IMR-90 (cell line): ENCODE data around the gene GYPB. TPM values are rescaled to one million over a fixed set of nuclear protein-coding genes. Genes with fewer than 3 reads are reported as not detected.
A peak's percentile ranks its signal among the peaks of the same experiment; 100 is the strongest.
"Not testable (repeated sequence)": the region's sequence is repeated elsewhere in the genome, so short reads cannot be mapped to it uniquely, and the experiment has no call there.

ENCODE experiments used
- ATAC-seq: fragments of 200-7000 bp; cut with Tn5 transposase; 2 replicates; pipeline ENCODE4 v1.9.1; 2020; ENCODE audit warnings: low read depth, mild to moderate bottlenecking, moderate library complexity
- BruUV-seq: library from RNA; stranded (reverse); fragments of 400-500 nt; replicated peaks from 2 replicates; lab custom pipeline; 2021; lab: Mats Ljungman, UMichigan
- CTCF ChIA-PET: fragments of 300-600 bp; formaldehyde crosslinking; extraction: SDS; loops from one replicate; lab custom pipeline; 2021; ENCODE audit warnings: antibody characterized with exemption; lab: Yijun Ruan, JAX
- POLR2A ChIA-PET: fragments of 300-600 bp; sonication (Branson Sonifier 250); formaldehyde crosslinking; loops from one replicate; lab custom pipeline; 2022; ENCODE audit warnings: antibody characterized with exemption; ENCODE audit not compliant: unreplicated experiment; lab: Charles Lee
- DNase-seq: peaks from one replicate; pipeline ENCODE4 v3.0.0; 2013
- H2AFZ ChIP-seq: replicated peaks from 2 replicates; pipeline ENCODE3; 2013; ENCODE audit warnings: low read length, mild to moderate bottlenecking; ENCODE audit not compliant: poor library complexity
- H2AK5ac ChIP-seq: 2 replicates; pipeline ENCODE4 v1.6.1; 2013; ENCODE audit warnings: low read depth, low read length, inconsistent platforms
- H2AK9ac ChIP-seq: replicated peaks from 2 replicates; pipeline ENCODE3; 2013; ENCODE audit warnings: mild to moderate bottlenecking, low read depth, low read length, moderate library complexity; ENCODE audit not compliant: poor library complexity
- H2BK120ac ChIP-seq: 2 replicates; pipeline ENCODE4 v1.6.1; 2013; ENCODE audit warnings: low read depth, low read length, inconsistent platforms
- H2BK15ac ChIP-seq: 3 replicates; pipeline ENCODE4 v1.6.1; 2013; ENCODE audit warnings: low read depth, low read length, inconsistent platforms
- H2BK20ac ChIP-seq: 2 replicates; pipeline ENCODE4 v1.6.1; 2013; ENCODE audit warnings: low read depth, mild to moderate bottlenecking, inconsistent platforms, low read length, moderate library complexity
- H2BK5ac ChIP-seq: 2 replicates; pipeline ENCODE4 v1.6.1; 2013; ENCODE audit warnings: mild to moderate bottlenecking, low read depth, low read length, inconsistent platforms; ENCODE audit not compliant: poor library complexity, severe bottlenecking
- H3K14ac ChIP-seq: replicated peaks from 2 replicates; pipeline ENCODE4 v1.6.1; 2013; ENCODE audit warnings: low read depth, low read length, inconsistent platforms
- H3K18ac ChIP-seq: 2 replicates; pipeline ENCODE4 v1.6.1; 2013; ENCODE audit warnings: low read depth, low read length, control low read depth
- H3K23ac ChIP-seq: 2 replicates; pipeline ENCODE4 v1.6.1; 2013; ENCODE audit warnings: low read depth, low read length, inconsistent platforms
- H3K27ac ChIP-seq: 2 replicates; pipeline ENCODE4 v1.5.1; 2013; ENCODE audit warnings: mild to moderate bottlenecking, control low read depth, low read length; ENCODE audit not compliant: insufficient read depth
- H3K27me3 ChIP-seq: 2 replicates; pipeline ENCODE4 v1.6.1; 2013; ENCODE audit warnings: low read length; ENCODE audit not compliant: control insufficient read depth, insufficient read depth
- H3K36me3 ChIP-seq: 2 replicates; pipeline ENCODE4 v1.6.1; 2013; ENCODE audit warnings: low read length, mixed read lengths; ENCODE audit not compliant: control insufficient read depth, insufficient read depth
- H3K4ac ChIP-seq: 2 replicates; pipeline ENCODE4 v1.6.1; 2013; ENCODE audit warnings: low read depth, low read length, inconsistent platforms
- H3K4me1 ChIP-seq: 2 replicates; pipeline ENCODE4 v1.6.1; 2013; ENCODE audit warnings: low read length, mixed read lengths; ENCODE audit not compliant: control insufficient read depth, insufficient read depth
- H3K4me2 ChIP-seq: 2 replicates; pipeline ENCODE4 v1.6.1; 2013; ENCODE audit warnings: low read depth, mild to moderate bottlenecking, control low read depth, low read length, moderate library complexity
- H3K4me3 ChIP-seq: 2 replicates; pipeline ENCODE4 v1.5.1; 2013; ENCODE audit warnings: low read depth, mild to moderate bottlenecking, control low read depth, low read length, moderate library complexity; ENCODE audit not compliant: insufficient read depth
- H3K56ac ChIP-seq: 2 replicates; pipeline ENCODE4 v1.6.1; 2013; ENCODE audit warnings: low read length, inconsistent platforms; ENCODE audit not compliant: insufficient read depth; ENCODE audit errors: extremely low read depth
- H3K79me1 ChIP-seq, 2 experiments: 2 replicates each; pipeline ENCODE4 v1.6.1; 2013; ENCODE audit warnings: low read length in 2 of 2, inconsistent platforms in 1 of 2, low read depth in 1 of 2
- H3K9ac ChIP-seq: 2 replicates; pipeline ENCODE4 v1.6.1; 2013; ENCODE audit warnings: low read depth, low read length, control low read depth
- H3K9me1 ChIP-seq: 2 replicates; pipeline ENCODE4 v1.6.1; 2013; ENCODE audit warnings: low read length, inconsistent platforms; ENCODE audit not compliant: insufficient read depth
- H3K9me3 ChIP-seq: 2 replicates; pipeline ENCODE4 v1.6.1; 2013; ENCODE audit warnings: low read length; ENCODE audit not compliant: control insufficient read depth, insufficient read depth
- H4K20me1 ChIP-seq: 2 replicates; pipeline ENCODE4 v1.6.1; 2013; ENCODE audit warnings: low read length, inconsistent platforms; ENCODE audit not compliant: insufficient read depth
- H4K5ac ChIP-seq: 2 replicates; pipeline ENCODE4 v1.6.1; 2013; ENCODE audit warnings: mild to moderate bottlenecking, low read depth, low read length, control low read depth
- H4K8ac ChIP-seq, 2 experiments: 2 replicates each; pipeline ENCODE4 v1.6.1; 2013; ENCODE audit warnings: low read depth in 2 of 2, low read length in 2 of 2, control low read depth in 1 of 2, inconsistent platforms in 1 of 2
- H4K91ac ChIP-seq: 2 replicates; pipeline ENCODE4 v1.6.1; 2013; ENCODE audit warnings: low read depth, low read length, inconsistent platforms; ENCODE audit not compliant: insufficient read depth
- MAFK ChIP-seq: IDR thresholded peaks from 2 replicates; pipeline ENCODE4 v1.6.1; 2012; ENCODE audit warnings: low read depth, low read length, improper control_type of control experiment
- WGBS, 2 experiments: methylation state at CpG; one replicate each; pipeline versions ENCODE4 v1.1.5 to v1.1.7; 2013; ENCODE audit warnings: missing lambda C conversion rate in 2 of 2; ENCODE audit not compliant: insufficient read length in 1 of 2; ENCODE audit errors: extremely low coverage in 2 of 2; 5-methylcytosine and 5-hydroxymethylcytosine counted together
- dilution Hi-C: fragments of 300-500 bp; cut with HindIII; formaldehyde crosslinking; loops from one replicate; pipeline ENCODE4 v1.14.3; 2018; ENCODE audit warnings: low sequenced_read_pairs; ENCODE audit not compliant: unreplicated experiment
- in situ Hi-C: fragments of 300-500 bp; cut with MboI; formaldehyde crosslinking; loops from 3 replicates; pipeline ENCODE4 v1.14.3; 2019; ENCODE audit warnings: low sequenced_read_pairs, inconsistent platforms, mixed read lengths
- intact Hi-C: fragments of 100-400 bp; cut with micrococcal nuclease; formaldehyde crosslinking; loops from 2 replicates; pipeline ENCODE4 v1.10.0; 2022
- polyA plus RNA-seq, 3 experiments: library from polyadenylated mRNA; depleted of rRNA; stranded (reverse); fragments of >200 nt; gene quantifications; 2 replicates each; pipeline ENCODE4 v1.2.3, GENCODE V29; 2012; ENCODE audit warnings: low replicate concordance in 1 of 3
- total RNA-seq: library from RNA; depleted of rRNA; stranded (reverse); fragments of >200 nt; gene quantifications from 2 replicates; pipeline ENCODE4 v1.2.3, GENCODE V29; 2012

Gene GYPB
- total and polyA plus RNA-seq, 2 of the 4 experiments (the other 2 are of a cell fraction) = not detected

- H3K23ac ChIP-seq, H3K4me1 ChIP-seq, H3K27ac ChIP-seq, H3K9ac ChIP-seq, H4K20me1 ChIP-seq, H4K5ac ChIP-seq, H3K9me1 ChIP-seq, H3K36me3 ChIP-seq, H2AK9ac ChIP-seq, H4K91ac ChIP-seq, H2BK120ac ChIP-seq, DNase-seq, intact Hi-C loops, H2AFZ ChIP-seq, BruUV-seq, H3K18ac ChIP-seq, CTCF ChIA-PET, H3K9me3 ChIP-seq, H3K79me1 ChIP-seq, POLR2A ChIA-PET, H3K4me3 ChIP-seq, H2BK15ac ChIP-seq, dilution Hi-C loops, ATAC-seq, H3K56ac ChIP-seq, H3K4ac ChIP-seq, H2BK20ac ChIP-seq, in situ Hi-C loops, H2AK5ac ChIP-seq, H3K27me3 ChIP-seq, H3K4me2 ChIP-seq, H4K8ac ChIP-seq, H2BK5ac ChIP-seq, H3K14ac ChIP-seq: not testable (repeated sequence)
- TF ChIP-seq MAFK = peak; percentile 88
- no CpG with 5 or more reads among the region's 6 CpGs for WGBS, 2 experiments
Measured at GRCh38 chr4:144049495-144050424, 30.6 kb upstream of the GYPB start.

GRCh38 chr4:144044936-144045335 is 25.8 kb upstream of the GYPB start:
- H3K27ac ChIP-seq, intact Hi-C loops, DNase-seq: not testable (repeated sequence)

More at GRCh38 chr4:144044936-144045335, 25.8 kb upstream of the GYPB start:
- BruUV-seq, H2BK15ac ChIP-seq, H2BK120ac ChIP-seq, H3K4me3 ChIP-seq, H3K4ac ChIP-seq, H3K18ac ChIP-seq, ATAC-seq, dilution Hi-C loops, H3K27me3 ChIP-seq, CTCF ChIA-PET, H4K20me1 ChIP-seq, H3K9ac ChIP-seq, H2AK9ac ChIP-seq, H2BK20ac ChIP-seq, H2AFZ ChIP-seq, H3K4me1 ChIP-seq, in situ Hi-C loops, H4K5ac ChIP-seq, H3K79me1 ChIP-seq, H4K91ac ChIP-seq, H3K14ac ChIP-seq, H3K4me2 ChIP-seq, H2AK5ac ChIP-seq, H3K23ac ChIP-seq, POLR2A ChIA-PET, H2BK5ac ChIP-seq, H3K9me1 ChIP-seq, H3K36me3 ChIP-seq, H4K8ac ChIP-seq, H3K9me3 ChIP-seq, H3K56ac ChIP-seq: not testable (repeated sequence)
